Kidney tubule cell (primary cell): ENCODE results near the gene NR1D2.
"Not testable (repeated sequence)": the region's sequence is repeated elsewhere in the genome, so short reads cannot be mapped to it uniquely, and the experiment has no call there.

Experiments
- DNase-seq: peaks from one replicate; pipeline ENCODE4 v3.0.0-alpha.2; 2018; ENCODE audit warnings: low spot score

NR1D2 gene

GRCh38 chr3:23944861-23945662 lies at the start of gene NR1D2:
Gene NR1D2 (plus strand): TSS chr3:23945286. CDS start chr3:23945579, 293 bp downstream.
- peak; percentile 88 for DNase-seq

DNA sequence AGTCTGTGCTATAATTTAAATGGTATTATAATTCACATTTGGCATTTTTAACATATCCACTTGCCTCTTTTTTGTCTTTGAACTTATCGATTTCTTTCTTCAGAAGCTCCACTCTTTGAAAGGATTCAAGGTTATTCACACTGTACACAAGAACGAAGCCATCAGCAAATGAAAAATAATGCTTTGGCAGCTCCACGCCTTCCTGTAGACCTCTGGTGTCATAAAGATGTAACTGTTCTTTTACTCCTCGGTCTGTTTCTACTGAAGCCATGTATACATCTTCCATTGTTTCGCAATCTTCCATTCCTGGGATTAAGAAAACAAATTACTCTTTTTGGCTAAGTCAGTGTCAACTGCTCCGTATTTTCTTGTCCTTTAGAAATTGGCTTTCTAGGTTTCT lies 44.3 kb upstream of the NR1D2 start:
- no peak for DNase-seq

DNA sequence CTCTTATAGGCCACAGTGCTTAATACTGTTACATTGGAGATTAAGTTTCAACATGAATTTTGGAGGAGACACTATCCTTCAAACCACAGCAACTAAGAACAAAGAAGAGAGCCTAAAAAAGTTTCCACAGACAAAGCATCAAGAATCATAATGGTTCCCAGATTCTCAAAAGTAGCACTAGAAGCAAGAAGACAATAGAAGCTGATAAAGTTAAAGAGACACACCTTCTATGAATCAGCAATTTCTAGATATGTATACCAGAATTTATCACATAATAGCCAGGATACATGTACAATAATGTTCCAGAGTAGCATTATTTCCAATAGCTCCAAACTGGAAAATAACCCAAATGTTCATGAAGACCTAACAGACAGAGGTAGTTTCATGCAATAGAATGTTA lies 40.5 kb upstream of the NR1D2 start:
- DNase-seq = no peak

DNA sequence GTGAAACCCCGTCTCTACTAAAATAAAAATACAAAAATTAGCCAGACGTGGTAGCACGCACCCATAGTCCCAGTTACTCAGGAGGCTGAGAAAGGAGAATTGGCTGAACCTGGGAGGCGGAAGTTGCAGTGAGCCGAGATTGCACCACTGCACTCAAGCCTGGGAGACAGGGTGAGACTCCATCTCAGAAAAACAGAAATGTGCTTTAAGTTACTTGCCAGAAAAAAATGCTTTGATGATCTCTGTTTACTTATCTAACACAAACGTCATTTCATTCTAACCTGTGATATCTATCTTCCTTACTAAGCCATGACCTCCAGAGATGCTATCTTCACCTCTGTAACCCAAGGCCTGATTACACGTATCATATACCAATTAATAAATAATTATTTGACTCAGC lies 35.7 kb upstream of the NR1D2 start:
- DNase-seq = no peak

GRCh38 chr3:23911397-23911796 lies 33.7 kb upstream of the NR1D2 start:
- no peak for DNase-seq

- not testable (repeated sequence) for DNase-seq
These were observed 32.8 kb upstream of the NR1D2 start for GRCh38 chr3:23912335-23912734.

DNA sequence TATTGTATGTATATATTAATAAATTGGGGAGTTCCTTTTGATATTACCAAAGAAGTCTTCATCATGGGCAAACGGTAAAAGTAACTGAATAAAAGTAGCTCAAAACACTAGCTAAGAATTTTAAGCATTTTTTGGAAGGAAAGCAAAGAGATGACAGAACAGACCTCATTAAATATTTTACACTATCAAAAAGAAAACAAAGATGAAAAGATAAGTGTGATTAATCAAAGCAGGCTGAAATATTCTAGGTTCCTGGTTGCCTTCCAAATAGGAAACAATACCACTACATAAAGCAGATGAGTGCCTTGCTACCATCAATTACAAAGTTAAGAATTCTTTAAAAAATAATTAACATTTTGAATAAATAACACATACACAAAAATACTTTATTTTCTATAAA lies 31.9 kb upstream of the NR1D2 start:
- no peak for DNase-seq

- DNase-seq = peak; percentile 47
These were observed 31.0 kb upstream of the NR1D2 start for GRCh38 chr3:23913873-23914743.

- peak; percentile 41 for DNase-seq
These were observed 29.5 kb upstream of the NR1D2 start for GRCh38 chr3:23915537-23916108.

DNA sequence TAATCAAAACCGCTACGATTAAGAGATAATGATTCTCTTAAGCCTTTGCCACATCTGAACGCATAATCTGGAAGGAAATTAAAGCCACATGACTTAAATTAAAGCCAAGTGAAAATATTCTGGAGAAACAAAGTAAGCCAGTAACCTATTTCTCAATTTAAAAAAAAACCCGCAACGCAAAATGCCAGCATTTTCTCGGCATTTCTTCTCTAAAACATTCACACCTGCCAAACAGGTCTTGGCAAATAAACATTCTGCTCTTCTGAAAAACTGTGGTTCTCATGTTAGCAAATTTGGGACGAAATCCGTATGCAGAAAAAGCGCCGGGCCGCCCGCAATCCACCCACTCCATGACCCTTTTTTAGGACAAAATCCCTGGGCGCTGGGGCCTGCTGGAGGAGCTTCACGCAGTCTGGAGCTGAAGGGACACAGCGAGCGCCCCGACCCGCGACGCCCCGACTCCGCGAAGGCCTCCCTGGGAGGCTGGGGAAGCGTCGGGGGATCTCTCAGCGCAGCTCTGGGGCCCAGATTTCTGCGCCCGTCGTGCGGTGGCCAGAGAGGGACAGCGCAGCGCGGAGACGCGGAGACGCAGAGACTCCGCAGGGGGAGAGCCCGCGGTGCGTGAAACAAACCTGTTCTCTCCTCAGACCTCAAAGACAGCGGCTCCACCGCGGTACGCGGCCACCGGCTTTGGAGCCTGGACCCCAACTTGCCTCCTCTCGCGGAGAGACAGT lies 28.8 kb upstream of the NR1D2 start:
- no peak for DNase-seq

DNA sequence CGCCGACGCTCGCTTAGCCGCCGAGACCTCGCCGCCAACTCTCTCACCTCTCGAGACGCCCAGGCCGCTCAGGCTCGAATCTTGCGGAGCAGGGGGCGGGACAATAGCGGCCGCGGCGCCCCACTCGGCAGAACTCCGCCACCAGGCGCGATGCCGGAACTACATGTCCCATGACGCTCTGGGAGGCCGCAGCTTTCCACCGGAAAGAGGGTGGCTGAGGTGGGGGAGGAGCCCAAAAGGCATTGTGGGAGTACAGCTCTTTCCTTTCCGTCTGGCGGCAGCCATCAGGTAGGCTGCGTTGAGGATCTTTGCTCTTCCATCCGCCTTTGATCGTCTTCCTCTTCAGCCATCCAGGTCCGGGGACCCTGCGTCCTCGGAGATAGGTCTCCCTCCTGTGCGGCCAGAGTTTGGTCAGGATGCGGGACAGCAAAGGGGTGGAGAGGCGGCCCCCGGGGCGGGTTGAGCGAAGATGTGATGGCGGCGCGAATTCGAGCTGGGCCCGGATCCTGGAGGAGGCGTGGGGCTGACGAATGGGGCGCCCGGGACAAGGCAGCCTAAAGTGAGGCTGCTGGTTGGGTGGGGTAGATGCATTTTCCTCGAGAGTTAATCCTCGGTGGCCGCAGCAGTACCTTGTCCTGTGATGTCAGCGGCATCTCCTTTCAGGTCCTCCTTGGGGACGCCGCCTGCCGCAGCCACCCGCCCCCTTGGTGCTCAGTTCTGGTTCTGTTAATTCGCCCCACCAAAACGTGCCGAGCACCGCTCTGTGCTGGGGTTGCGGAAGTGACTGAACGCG lies 28.0 kb upstream of the NR1D2 start, which contains the start of the genes NKIRAS1 and RPL15:
TSS of gene NKIRAS1 (minus strand) at position 105 of the 793 bp plus-strand sequence. CDS start 6,086 bp downstream, outside the sequence.
TSS of gene RPL15 (plus strand) at position 247 of the 793 bp plus-strand sequence. CDS start 728 bp downstream, outside the sequence.
- DNase-seq = peak; percentile 97

DNA sequence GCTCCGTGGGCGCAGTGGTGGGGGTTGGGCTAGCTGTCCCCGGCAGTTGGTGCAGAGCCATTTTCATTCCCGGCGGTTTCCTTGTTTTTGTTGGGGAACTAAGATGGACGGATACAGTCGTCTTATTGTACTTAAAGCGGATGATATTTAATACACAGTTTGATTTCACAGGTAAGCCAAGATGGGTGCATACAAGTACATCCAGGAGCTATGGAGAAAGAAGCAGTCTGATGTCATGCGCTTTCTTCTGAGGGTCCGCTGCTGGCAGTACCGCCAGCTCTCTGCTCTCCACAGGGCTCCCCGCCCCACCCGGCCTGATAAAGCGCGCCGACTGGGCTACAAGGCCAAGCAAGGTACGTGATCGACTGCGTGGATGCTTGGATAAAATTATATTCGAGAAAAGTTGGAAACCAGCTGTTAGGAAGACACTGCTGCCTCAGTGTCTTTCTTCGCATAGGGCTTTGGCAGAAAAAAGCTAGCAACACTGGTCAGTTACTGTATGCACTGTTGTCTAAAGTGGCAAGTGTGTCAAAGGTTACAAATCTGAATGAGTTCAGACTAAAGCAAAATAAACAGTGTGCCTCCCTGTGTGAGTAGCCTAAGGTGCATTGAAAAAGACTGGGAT lies 27.3 kb upstream of the NR1D2 start:
- DNase-seq = peak; percentile 65

DNA sequence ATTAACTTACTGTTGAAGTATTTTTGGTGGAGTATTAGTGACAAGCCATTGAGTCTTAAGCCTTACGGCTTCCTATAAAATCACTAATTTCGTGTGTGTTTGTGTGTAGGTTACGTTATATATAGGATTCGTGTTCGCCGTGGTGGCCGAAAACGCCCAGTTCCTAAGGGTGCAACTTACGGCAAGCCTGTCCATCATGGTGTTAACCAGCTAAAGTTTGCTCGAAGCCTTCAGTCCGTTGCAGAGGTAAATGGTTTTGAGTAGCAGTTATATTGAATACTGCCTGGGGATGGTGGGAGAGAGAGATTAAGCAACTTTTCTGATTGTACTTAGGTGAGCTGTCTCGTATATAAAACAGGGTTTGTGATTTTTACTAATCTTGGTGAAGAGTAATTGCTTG lies 26.8 kb upstream of the NR1D2 start:
- not testable (repeated sequence) for DNase-seq

DNA sequence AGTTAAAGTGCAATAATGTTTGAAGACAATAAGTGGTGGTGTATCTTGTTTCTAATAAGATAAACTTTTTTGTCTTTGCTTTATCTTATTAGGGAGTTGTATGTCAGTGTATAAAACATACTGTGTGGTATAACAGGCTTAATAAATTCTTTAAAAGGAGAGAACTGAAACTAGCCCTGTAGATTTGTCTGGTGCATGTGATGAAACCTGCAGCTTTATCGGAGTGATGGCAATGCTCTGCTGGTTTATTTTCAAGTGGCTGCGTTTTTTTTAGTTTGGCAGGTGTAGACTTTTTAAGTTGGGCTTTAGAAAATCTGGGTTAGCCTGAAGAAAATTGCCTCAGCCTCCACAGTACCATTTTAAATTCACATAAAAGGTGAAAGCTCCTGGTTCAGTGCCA lies 25.5 kb upstream of the NR1D2 start:
- no peak for DNase-seq

DNA sequence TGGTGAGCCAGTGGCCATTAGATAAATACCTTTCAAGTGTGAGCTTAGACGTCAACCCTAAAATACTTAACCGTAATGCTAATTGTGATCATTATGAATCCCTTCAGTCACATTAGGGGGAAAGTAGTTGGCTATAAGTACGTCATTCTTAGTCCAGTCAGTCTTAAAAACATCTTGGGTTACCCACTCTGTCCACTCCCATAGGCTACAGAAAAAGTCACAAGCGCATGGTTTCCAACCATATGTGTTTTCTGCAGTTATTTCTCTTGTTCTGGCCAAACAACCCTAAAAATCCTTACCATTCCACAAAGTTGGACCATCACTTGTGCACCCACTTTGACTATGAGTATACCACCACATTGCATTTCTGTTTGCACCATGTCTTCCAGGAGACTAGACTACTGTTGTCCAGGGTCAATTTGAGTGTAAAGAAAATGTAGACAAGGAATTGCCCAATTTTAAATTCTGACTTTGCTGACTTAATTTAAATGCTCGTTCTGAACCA lies 24.9 kb upstream of the NR1D2 start:
- no peak for DNase-seq

GRCh38 chr3:23921052-23921511 lies 24.0 kb upstream of the NR1D2 start:
- DNase-seq = peak; percentile 20

- peak; percentile 80 for DNase-seq
These were observed 21.3 kb upstream of the NR1D2 start for GRCh38 chr3:23923786-23924185.

DNA sequence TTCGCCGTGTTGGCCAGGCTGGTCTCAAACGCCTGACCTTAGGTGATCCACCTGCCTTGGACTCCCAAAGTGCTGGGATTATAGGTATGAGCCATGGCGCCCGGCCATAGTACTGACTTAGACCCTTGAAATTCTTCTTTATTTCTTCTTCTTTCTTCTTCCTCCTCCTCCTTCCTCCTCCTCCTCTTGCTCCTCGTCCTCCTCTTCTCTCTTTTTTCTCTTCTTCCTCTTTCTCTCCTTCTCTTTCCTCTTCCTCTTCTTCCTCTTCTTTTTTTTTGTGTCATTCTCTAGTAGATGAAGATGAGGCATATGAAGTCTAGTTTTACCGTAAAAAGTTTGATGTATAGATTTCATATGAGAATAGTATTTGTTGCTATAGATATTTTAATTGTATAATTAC lies 18.8 kb upstream of the NR1D2 start:
- DNase-seq = no peak

GRCh38 chr3:23926736-23927135 lies 18.4 kb upstream of the NR1D2 start:
- DNase-seq = no peak

DNA sequence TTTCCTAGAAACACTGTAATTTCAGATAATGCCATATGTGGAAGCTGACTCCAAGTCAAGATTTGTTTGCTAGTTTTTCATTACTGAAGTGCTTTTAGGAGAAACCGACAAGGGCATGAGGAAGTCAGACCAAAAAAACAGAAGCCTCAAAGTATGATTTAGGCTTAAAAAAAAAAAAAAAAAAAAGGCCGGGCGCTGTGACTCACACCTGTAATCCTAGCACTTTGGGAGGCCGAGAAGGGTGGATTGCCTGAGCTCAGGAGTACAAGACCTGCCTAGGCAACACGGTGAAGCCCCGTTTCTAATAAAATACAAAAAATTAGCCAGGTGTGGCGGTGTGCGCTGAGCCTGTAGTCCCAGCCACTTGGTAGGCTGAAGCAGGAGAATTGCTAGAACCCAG lies 16.6 kb upstream of the NR1D2 start:
- peak; percentile 79 for DNase-seq
